K562 (cell line): ENCODE results near the gene MRPL4. TPM values are rescaled to one million over a fixed set of nuclear protein-coding genes. Genes with fewer than 3 reads are reported as not detected.

ENCODE experiments used
- BHLHE40 ChIP-seq: IDR thresholded peaks from 2 replicates; pipeline ENCODE4 v1.6.1; 2011; ENCODE audit warnings: low read length, improper control_type of control experiment
- CAMTA2 ChIP-seq: fragments of 250-450 bp; sonication (Bioruptor Pico); conservative IDR thresholded peaks from 2 replicates; pipeline ENCODE4 v1.5.1; 2022
- CBX1 ChIP-seq: sonication (generic); IDR thresholded peaks from 2 replicates; pipeline ENCODE4 v1.6.1; 2016; ENCODE audit warnings: antibody characterized with exemption, low read depth, mild to moderate bottlenecking
- COPS2 ChIP-seq: fragments of 450-650 bp; conservative IDR thresholded peaks from 2 replicates; pipeline ENCODE4 v1.6.1; 2016; ENCODE audit warnings: mild to moderate bottlenecking, moderate library complexity
- CREB1 ChIP-seq, 2 experiments: sonication (generic) in 1 of 2; formaldehyde crosslinking in 1 of 2; IDR thresholded peaks; 2 replicates each; pipeline versions ENCODE4 v1.6.1 to v1.8.0; 2012 to 2022; ENCODE audit warnings: inconsistent platforms in 1 of 2, mild to moderate bottlenecking in 1 of 2, missing genetic modification reagents in 1 of 2, moderate library complexity in 1 of 2
- ERF ChIP-seq: fragments of 450-650 bp; formaldehyde crosslinking; IDR thresholded peaks from 2 replicates; pipeline ENCODE4 v1.4.0; 2020; ENCODE audit warnings: mild to moderate bottlenecking, mixed read lengths
- ESRRB ChIP-seq: fragments of 250-450 bp; sonication (Bioruptor Pico); IDR thresholded peaks from 2 replicates; pipeline ENCODE4 v1.5.0; 2020; ENCODE audit warnings: mild to moderate bottlenecking, moderate library complexity, borderline replicate concordance
- ETV5 ChIP-seq: sonication (generic); formaldehyde crosslinking; IDR thresholded peaks from 2 replicates; pipeline ENCODE4 v1.4.0; 2020; ENCODE audit warnings: low read depth, mild to moderate bottlenecking, missing genetic modification reagents
- HNRNPLL ChIP-seq: fragments of 200-400 bp; formaldehyde crosslinking; IDR thresholded peaks from 2 replicates; pipeline ENCODE4 v1.6.1; 2017; ENCODE audit warnings: low read length, low read depth, mild to moderate bottlenecking; ENCODE audit not compliant: poor library complexity, severe bottlenecking
- IFI16 ChIP-seq: fragments of 250-450 bp; sonication (Bioruptor Pico); IDR thresholded peaks from 2 replicates; pipeline ENCODE4 v2.1.2; 2022; ENCODE audit warnings: mild to moderate bottlenecking, inconsistent platforms
- KDM2B ChIP-seq: fragments of 250-450 bp; sonication (Bioruptor Pico); IDR thresholded peaks from 2 replicates; pipeline ENCODE4 v1.8.0; 2021; ENCODE audit warnings: mild to moderate bottlenecking, moderate library complexity
- MBD2 ChIP-seq: sonication (generic); IDR thresholded peaks from 2 replicates; pipeline ENCODE4 v1.6.1; 2016; ENCODE audit warnings: low read depth, borderline replicate concordance
- MEIS2 ChIP-seq: fragments of 450-650 bp; IDR thresholded peaks from 2 replicates; pipeline ENCODE4 v1.6.1; 2014; ENCODE audit warnings: mild to moderate bottlenecking; ENCODE audit not compliant: partially characterized antibody
- NCOA1 ChIP-seq: fragments of 450-650 bp; IDR thresholded peaks from 2 replicates; pipeline ENCODE4 v1.6.1; 2016; ENCODE audit warnings: low read depth
- NR2C2 ChIP-seq, 2 experiments: fragments of 200-800 bp in 1 of 2; sonication (Bioruptor generic) in 1 of 2; sonication (generic) in 1 of 2; formaldehyde crosslinking in 1 of 2; IDR thresholded peaks; 2 replicates each; pipeline versions ENCODE4 v1.6.1 to v1.8.0; 2016 to 2022; ENCODE audit warnings: mild to moderate bottlenecking in 1 of 2, missing compliant biosample characterization in 1 of 2, missing genetic modification characterization in 1 of 2, missing genetic modification reagents in 1 of 2
- POLR2G ChIP-seq: fragments of 200-400 bp; formaldehyde crosslinking; IDR thresholded peaks from 2 replicates; pipeline ENCODE4 v1.6.1; 2017; ENCODE audit warnings: low read depth, mild to moderate bottlenecking, antibody characterized with exemption, low read length, moderate library complexity
- RBFOX2 ChIP-seq: fragments of 200-400 bp; formaldehyde crosslinking; IDR thresholded peaks from 2 replicates; pipeline ENCODE4 v1.6.1; 2017; ENCODE audit warnings: low read depth, mild to moderate bottlenecking, low read length, moderate library complexity
- SLC30A9 ChIP-seq: fragments of 250-450 bp; sonication (Bioruptor Pico); IDR thresholded peaks from 2 replicates; pipeline ENCODE4 v1.8.0; 2022; ENCODE audit warnings: mild to moderate bottlenecking, moderate library complexity
- TAF1 ChIP-seq: IDR thresholded peaks from 2 replicates; pipeline ENCODE4 v1.6.1; 2011; ENCODE audit warnings: mild to moderate bottlenecking, low read length, moderate library complexity; ENCODE audit not compliant: insufficient read depth, control insufficient read depth, severe bottlenecking; ENCODE audit errors: extremely low read depth
- TBP ChIP-seq: optimal IDR thresholded peaks from 2 replicates; pipeline ENCODE3; 2011; ENCODE audit warnings: low read depth, low read length, improper control_type of control experiment
- ZNF639 ChIP-seq, 2 experiments: fragments of 200-800 bp in 1 of 2; sonication (Bioruptor generic) in 1 of 2; sonication (generic) in 1 of 2; formaldehyde crosslinking in 1 of 2; IDR thresholded peaks in 1 of 2; conservative IDR thresholded peaks in 1 of 2; 2 replicates each; pipeline versions ENCODE4 v1.5.0 to v1.6.1; 2016 to 2020; ENCODE audit warnings: missing compliant biosample characterization in 1 of 2, missing genetic modification characterization in 1 of 2, missing genetic modification reagents in 1 of 2
- polyA plus RNA-seq, 8 experiments: library from polyadenylated mRNA; depleted of rRNA in 4 of 8; stranded (reverse) in 5 of 8; unstranded in 3 of 8; fragments of >200 nt; fragmentation: Nextera tagmentation in 2 of 8; fragmentation: Illumina TruSeq in 1 of 8; extraction: Ambion mirVana in 2 of 8; extraction: Trizol in 1 of 8; gene quantifications; 2 replicates each; pipeline versions ENCODE4 v1.2.1 to v1.2.3, GENCODE V29; 2011 to 2014; ENCODE audit warnings: inconsistent platforms in 1 of 8, missing spikeins in 1 of 8
- total RNA-seq, 7 experiments: library from RNA; depleted of rRNA in 6 of 7; stranded (reverse); fragments of >200 nt in 6 of 7; fragmentation: Illumina TruSeq in 2 of 7; extraction: Trizol in 2 of 7; gene quantifications; 2 replicates each; pipeline versions ENCODE4 v1.2.1 to v1.2.3, GENCODE V29; 2011 to 2021; ENCODE audit warnings: low replicate concordance in 1 of 7
- TF ChIP-seq, protein P1 (sequence below): IDR thresholded peaks from 2 replicates; pipeline ENCODE4 v1.6.1; 2014; ENCODE audit warnings: antibody characterized with exemption
- TF ChIP-seq, protein P2 (sequence below): fragments of 450-650 bp; formaldehyde crosslinking; IDR thresholded peaks from 2 replicates; pipeline ENCODE4 v1.4.0; 2022; ENCODE audit warnings: missing genetic modification characterization

The MRPL4 gene
- total and polyA plus RNA-seq, 9 of the 15 experiments (the other 6 are each of a cell fraction or from before 2014, with no cell fraction given): 1.4 to 239 (median 64.9) TPM

DNA sequence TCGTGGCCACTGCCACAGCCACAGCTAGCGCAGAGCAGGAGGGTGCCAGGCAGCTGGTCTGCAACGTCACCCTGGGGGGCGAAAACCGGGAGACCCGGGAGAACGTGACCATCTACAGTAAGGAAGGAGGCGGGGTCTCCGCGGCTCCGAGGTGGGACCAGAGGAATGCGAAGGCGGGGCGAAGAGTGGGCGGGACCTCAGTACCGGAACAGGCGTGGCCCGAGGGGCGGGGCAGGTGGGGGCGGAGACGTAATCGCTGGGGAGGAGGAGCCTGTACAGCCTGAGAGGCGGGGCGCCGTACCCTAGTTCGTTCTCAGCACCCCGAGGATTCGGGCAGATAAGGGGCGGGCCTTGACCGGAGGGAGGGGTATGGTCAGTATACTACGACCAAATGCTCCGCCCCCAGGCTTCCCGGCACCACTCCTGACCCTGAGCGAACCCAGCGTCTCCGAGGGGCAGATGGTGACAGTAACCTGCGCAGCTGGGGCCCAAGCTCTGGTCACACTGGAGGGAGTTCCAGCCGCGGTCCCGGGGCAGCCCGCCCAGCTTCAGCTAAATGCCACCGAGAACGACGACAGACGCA, 40.3 kb downstream of the MRPL4 start (continued):
- TF ChIP-seq NR2C2 (CRISPR knock-in tag; IDR thresholded peaks at IDR 0.05) (no peak), NR2C2 (tag; IDR thresholded peaks at IDR 0.05) (peak; percentile 74; the same call in 1 of the 2 replicates), POLR2G (peak; percentile 71), BHLHE40 (peak; percentile 69; the same call in 1 of the 2 replicates), ETV5 (CRISPR knock-in tag) (0 out of 2 replicates have a peak, but pooled peaks have one; percentile 34), TBP (peak; percentile 17), SLC30A9 (CRISPR knock-in tag) (no peak), MEIS2 (peak; percentile 8), COPS2 (no peak), RBFOX2 (peak; percentile 64), MBD2 (peak; percentile 31; the same call in 1 of the 2 replicates), CAMTA2 (CRISPR knock-in tag) (0 out of 2 replicates have a peak, but pooled peaks have one; percentile 60), CREB1 (IDR thresholded peaks at IDR 0.05) (peak; percentile 41; the same call in 1 of the 2 replicates), CREB1 (CRISPR knock-in tag; IDR thresholded peaks at IDR 0.05) (peak; percentile 22; the same call in 1 of the 2 replicates), ERF (CRISPR knock-in tag) (peak; percentile 78), CBX1 (0 out of 2 replicates have a peak, but pooled peaks have one; percentile 17), ZNF639 (CRISPR knock-in tag; conservative IDR thresholded peaks at IDR 0.05 in 1 of 2, IDR thresholded peaks at IDR 0.05 in 1 of 2) (0 out of 4 replicates have a peak, but pooled peaks of 1 of the 2 experiments have one; percentile 13), TAF1 (peak; percentile 22), ESRRB (no peak), IFI16 (CRISPR knock-in tag) (no peak), KDM2B (peak; percentile 34; the same call in 1 of the 2 replicates), HNRNPLL (peak; percentile 45), NCOA1 (peak; percentile 50; the same call in 1 of the 2 replicates)
- TF ChIP-seq, protein P1, sequence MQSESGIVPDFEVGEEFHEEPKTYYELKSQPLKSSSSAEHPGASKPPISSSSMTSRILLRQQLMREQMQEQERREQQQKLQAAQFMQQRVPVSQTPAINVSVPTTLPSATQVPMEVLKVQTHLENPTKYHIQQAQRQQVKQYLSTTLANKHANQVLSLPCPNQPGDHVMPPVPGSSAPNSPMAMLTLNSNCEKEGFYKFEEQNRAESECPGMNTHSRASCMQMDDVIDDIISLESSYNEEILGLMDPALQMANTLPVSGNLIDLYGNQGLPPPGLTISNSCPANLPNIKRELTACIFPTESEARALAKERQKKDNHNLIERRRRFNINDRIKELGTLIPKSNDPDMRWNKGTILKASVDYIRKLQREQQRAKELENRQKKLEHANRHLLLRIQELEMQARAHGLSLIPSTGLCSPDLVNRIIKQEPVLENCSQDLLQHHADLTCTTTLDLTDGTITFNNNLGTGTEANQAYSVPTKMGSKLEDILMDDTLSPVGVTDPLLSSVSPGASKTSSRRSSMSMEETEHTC: 0 out of 2 replicates have a peak, but pooled peaks have one; percentile 13
- TF ChIP-seq, protein P2, sequence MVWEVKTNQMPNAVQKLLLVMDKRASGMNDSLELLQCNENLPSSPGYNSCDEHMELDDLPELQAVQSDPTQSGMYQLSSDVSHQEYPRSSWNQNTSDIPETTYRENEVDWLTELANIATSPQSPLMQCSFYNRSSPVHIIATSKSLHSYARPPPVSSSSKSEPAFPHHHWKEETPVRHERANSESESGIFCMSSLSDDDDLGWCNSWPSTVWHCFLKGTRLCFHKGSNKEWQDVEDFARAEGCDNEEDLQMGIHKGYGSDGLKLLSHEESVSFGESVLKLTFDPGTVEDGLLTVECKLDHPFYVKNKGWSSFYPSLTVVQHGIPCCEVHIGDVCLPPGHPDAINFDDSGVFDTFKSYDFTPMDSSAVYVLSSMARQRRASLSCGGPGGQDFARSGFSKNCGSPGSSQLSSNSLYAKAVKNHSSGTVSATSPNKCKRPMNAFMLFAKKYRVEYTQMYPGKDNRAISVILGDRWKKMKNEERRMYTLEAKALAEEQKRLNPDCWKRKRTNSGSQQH (CRISPR knock-in tag): 0 out of 2 replicates have a peak, but pooled peaks have one; percentile 38
